ENCODE measurements around the gene POU2F1.

GRCh38 chr1:167305059-167305705, 84.5 kb downstream of the POU2F1 start:
- TF ChIP-seq CTCF (IDR thresholded peaks at IDR 0.05) (no peak), POLR2A (IDR thresholded peaks at IDR 0.05) (no peak)

All from lower leg skin (tissue), 3 donors.